Measurements from ENCODE around the gene BPIFA2.

Gene BPIFA2

GRCh38 chr20:33127422-33128097 lies 40.4 kb upstream of the BPIFA2 start:
- H3K4me3 ChIP-seq (ENCODE audit: low read depth, low read length), result no peak overlapping the region
- peak; percentile 5 for DNase-seq (ENCODE audit: low read depth)
- no peak for TF ChIP-seq CTCF (conservative IDR thresholded peaks at IDR 0.05; ENCODE audit: low read depth, low read length)

DNA sequence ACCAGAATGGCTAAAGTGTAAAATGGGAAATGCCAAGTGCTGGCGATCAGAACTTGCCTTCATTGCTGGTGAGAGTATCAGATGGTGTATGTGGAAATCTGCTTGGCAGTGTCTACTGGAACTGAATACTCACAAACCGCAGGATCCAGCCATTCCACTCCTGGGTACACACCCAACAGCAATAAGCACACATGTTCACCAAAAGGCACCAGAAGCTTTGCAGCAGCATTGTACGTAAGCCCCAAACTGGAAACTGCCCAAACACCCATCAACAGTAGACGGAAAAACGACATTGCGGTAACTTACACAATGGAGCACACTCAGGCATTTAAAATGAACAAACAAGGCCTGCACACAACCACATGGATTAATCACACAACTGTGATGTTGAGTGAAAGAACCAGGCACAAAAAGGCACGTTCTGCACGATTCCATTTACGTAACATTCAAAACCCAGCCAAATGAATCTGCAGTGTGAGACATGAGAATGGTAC lies 37.3 kb upstream of the BPIFA2 start:
- no peak for DNase-seq (ENCODE audit: low read depth)
- TF ChIP-seq CTCF (conservative IDR thresholded peaks at IDR 0.05; ENCODE audit: low read depth, low read length), result no peak
- H3K4me3 ChIP-seq (ENCODE audit: low read depth, low read length), result no peak overlapping the region

- TF ChIP-seq CTCF (conservative IDR thresholded peaks at IDR 0.05; ENCODE audit: low read depth, low read length), result no peak
- no peak overlapping the region for H3K4me3 ChIP-seq (ENCODE audit: low read depth, low read length)
- DNase-seq (ENCODE audit: low read depth), result no peak
Observed at GRCh38 chr20:33131949-33132473, 35.9 kb upstream of the BPIFA2 start.

- H3K4me3 ChIP-seq (ENCODE audit: low read depth, low read length), result no peak overlapping the region
- no peak for TF ChIP-seq CTCF (conservative IDR thresholded peaks at IDR 0.05; ENCODE audit: low read depth, low read length)
- DNase-seq (ENCODE audit: low read depth), result no peak
Observed at GRCh38 chr20:33132513-33133372, 35.2 kb upstream of the BPIFA2 start.

DNA sequence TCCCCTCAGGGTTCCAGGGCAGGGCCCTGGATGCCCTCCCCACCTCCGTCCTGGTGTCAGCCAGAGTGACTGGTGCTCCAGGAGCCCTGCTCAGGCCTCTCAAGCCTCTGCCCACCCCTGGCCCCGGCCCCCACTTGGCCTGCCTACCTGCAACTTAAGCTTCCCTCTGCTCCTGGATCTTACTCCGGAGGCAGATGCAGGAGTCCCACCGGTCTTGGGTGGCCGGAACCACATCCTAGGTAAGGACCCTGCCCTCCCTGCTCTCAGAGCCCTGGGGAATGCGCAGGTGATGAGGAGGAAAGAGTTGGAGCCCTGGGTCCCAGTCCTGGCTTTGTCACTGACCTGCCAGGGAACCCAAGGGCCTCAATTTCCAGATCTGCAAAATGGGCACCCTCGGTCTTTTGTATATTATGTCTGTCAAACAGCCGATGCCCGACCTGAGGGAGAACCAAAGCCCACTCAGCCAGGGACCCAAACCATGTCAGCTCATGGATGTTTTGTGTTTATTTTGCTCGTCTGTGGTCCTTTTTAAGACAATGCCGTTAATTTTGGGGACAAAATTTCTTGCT lies 34.5 kb upstream of the BPIFA2 start:
- no peak for TF ChIP-seq CTCF (conservative IDR thresholded peaks at IDR 0.05; ENCODE audit: low read depth, low read length)
- no peak for DNase-seq (ENCODE audit: low read depth)
- no peak overlapping the region for H3K4me3 ChIP-seq (ENCODE audit: low read depth, low read length)

DNA sequence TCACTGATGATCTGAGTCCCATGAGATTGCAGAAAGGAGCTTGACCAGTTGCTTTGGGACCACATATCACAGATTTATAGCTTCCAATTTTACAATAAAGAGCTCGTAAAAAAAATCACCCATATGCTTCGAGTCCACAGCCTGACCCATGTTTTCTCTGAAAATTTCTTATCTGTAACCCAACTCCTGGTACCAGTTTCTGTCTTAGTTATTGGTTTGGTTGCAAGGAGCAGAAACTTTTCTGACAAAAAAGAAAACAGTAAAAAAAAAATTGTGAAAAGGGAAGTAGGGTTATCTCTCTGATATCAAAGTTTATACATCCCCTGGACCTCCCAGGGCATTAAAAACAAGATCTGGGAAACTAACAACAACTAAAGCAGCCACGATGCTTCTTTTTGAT lies 30.8 kb upstream of the BPIFA2 start:
- H3K4me3 ChIP-seq (ENCODE audit: low read depth, low read length), result no peak overlapping the region
- no peak for DNase-seq (ENCODE audit: low read depth)
- no peak for TF ChIP-seq CTCF (conservative IDR thresholded peaks at IDR 0.05; ENCODE audit: low read depth, low read length)
